ENCODE data around the gene BCL7B. TPM values are rescaled to one million over a fixed set of nuclear protein-coding genes. Genes with fewer than 3 reads are reported as not detected.
"Not testable (repeated sequence)": the region's sequence is repeated elsewhere in the genome, so short reads cannot be mapped to it uniquely, and the experiment has no call there.

The BCL7B gene
- total and polyA plus RNA-seq, 2 donors from 2014 or later, result 55.4 to 67.3 TPM

- TF ChIP-seq, protein P1, sequence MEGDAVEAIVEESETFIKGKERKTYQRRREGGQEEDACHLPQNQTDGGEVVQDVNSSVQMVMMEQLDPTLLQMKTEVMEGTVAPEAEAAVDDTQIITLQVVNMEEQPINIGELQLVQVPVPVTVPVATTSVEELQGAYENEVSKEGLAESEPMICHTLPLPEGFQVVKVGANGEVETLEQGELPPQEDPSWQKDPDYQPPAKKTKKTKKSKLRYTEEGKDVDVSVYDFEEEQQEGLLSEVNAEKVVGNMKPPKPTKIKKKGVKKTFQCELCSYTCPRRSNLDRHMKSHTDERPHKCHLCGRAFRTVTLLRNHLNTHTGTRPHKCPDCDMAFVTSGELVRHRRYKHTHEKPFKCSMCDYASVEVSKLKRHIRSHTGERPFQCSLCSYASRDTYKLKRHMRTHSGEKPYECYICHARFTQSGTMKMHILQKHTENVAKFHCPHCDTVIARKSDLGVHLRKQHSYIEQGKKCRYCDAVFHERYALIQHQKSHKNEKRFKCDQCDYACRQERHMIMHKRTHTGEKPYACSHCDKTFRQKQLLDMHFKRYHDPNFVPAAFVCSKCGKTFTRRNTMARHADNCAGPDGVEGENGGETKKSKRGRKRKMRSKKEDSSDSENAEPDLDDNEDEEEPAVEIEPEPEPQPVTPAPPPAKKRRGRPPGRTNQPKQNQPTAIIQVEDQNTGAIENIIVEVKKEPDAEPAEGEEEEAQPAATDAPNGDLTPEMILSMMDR (IDR thresholded peaks at IDR 0.05; ENCODE audit: borderline replicate concordance, extremely low read depth, insufficient read depth), result no peak
- FAIRE-seq, result no peak
- Histone ChIP-seq H3K27ac (ENCODE audit: low read depth in 2 of 2, low read length in 2 of 2) (no peak overlapping the region), H3K4me1 (ENCODE audit: control insufficient read depth in 2 of 3, insufficient read depth in 2 of 3, low read depth in 1 of 3, low read length in 3 of 3) (no peaks in the 10 kb centered on the region), H3K27me3 (ENCODE audit: control insufficient read depth, insufficient read depth, low read length) (no peaks in the 10 kb centered on the region), H3K9me3 (ENCODE audit: control insufficient read depth in 2 of 3, insufficient read depth in 1 of 3, low read length in 3 of 3) (no peaks in the 10 kb centered on the region), H3K9ac (ENCODE audit: low read length in 3 of 3) (no peak overlapping the region), H3K4me3 (ENCODE audit: low read length in 3 of 3) (no peak overlapping the region), H3K36me3 (ENCODE audit: control insufficient read depth in 2 of 3, insufficient read depth in 3 of 3, low read length in 3 of 3) (peaks cover 0 to 44% (median 26%) of the 10 kb centered on the region in 3 donors)
- intact Hi-C loops (cut with DNase I), result no loop called here
- DNase-seq, result no peak
These were observed 20.4 kb downstream of the BCL7B start for GRCh38 chr7:73537051-73537450.

- H3K27me3 ChIP-seq (ENCODE audit: control insufficient read depth, insufficient read depth, low read length), result no peaks in the 10 kb centered on the region
- no peaks in the 10 kb centered on the region for H3K4me1 ChIP-seq (ENCODE audit: control insufficient read depth in 2 of 3, insufficient read depth in 2 of 3, low read depth in 1 of 3, low read length in 3 of 3)
- no peak for FAIRE-seq
- TF ChIP-seq, protein P1 (IDR thresholded peaks at IDR 0.05; ENCODE audit: borderline replicate concordance, extremely low read depth, insufficient read depth), result no peak
- no peak for DNase-seq
- no peaks in the 10 kb centered on the region for H3K9me3 ChIP-seq (ENCODE audit: control insufficient read depth in 2 of 3, insufficient read depth in 1 of 3, low read length in 3 of 3)
- intact Hi-C loops (cut with DNase I), result no loop called here
- H3K4me3 ChIP-seq (ENCODE audit: low read length in 3 of 3), result no peak overlapping the region
- H3K9ac ChIP-seq (ENCODE audit: low read length in 3 of 3), result no peak overlapping the region
- peaks cover 0 to 39% (median 25%) of the 10 kb centered on the region in 3 donors for H3K36me3 ChIP-seq (ENCODE audit: control insufficient read depth in 2 of 3, insufficient read depth in 3 of 3, low read length in 3 of 3)
- no peak overlapping the region for H3K27ac ChIP-seq (ENCODE audit: low read depth in 2 of 2, low read length in 2 of 2)
These were observed 21.0 kb downstream of the BCL7B start for GRCh38 chr7:73536479-73536878.

- intact Hi-C loops (cut with DNase I); H3K4me3 ChIP-seq (ENCODE audit: low read length in 3 of 3); H3K4me1 ChIP-seq (ENCODE audit: control insufficient read depth in 2 of 3, insufficient read depth in 2 of 3, low read depth in 1 of 3, low read length in 3 of 3); H3K27ac ChIP-seq (ENCODE audit: low read depth in 2 of 2, low read length in 2 of 2); H3K9ac ChIP-seq (ENCODE audit: low read length in 3 of 3); DNase-seq; FAIRE-seq; H3K9me3 ChIP-seq (ENCODE audit: control insufficient read depth in 2 of 3, insufficient read depth in 1 of 3, low read length in 3 of 3); H3K27me3 ChIP-seq (ENCODE audit: control insufficient read depth, insufficient read depth, low read length): not testable (repeated sequence)
- H3K36me3 ChIP-seq (ENCODE audit: control insufficient read depth in 2 of 3, insufficient read depth in 3 of 3, low read length in 3 of 3), result peaks cover 0 to 39% (median 25%) of the 10 kb centered on the region in 3 donors
These were observed 21.6 kb downstream of the BCL7B start for GRCh38 chr7:73535918-73536317.

DNA sequence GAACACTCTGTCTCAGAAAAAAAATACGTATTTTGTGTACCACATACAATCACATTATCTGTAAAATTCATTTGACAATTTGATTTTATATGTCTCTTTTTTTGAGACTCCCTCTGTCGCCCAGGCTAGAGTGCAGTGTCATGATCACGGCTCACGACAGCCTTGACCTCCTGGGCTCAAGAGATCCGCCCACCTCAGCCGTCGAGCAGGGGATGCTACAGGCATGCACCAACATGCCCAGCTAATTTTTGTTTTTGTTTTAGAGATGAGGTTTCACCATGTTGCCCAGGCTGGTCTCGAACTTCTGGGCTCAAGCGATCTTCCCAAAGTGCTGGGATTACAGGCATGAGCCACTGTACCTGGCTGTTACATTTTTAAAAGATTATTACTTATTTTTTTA lies 23.7 kb downstream of the BCL7B start:
- FAIRE-seq (no peak), DNase-seq (no peak)
- Histone ChIP-seq H3K9ac (ENCODE audit: low read length in 3 of 3) (no peak overlapping the region), H3K27ac (ENCODE audit: low read depth in 2 of 2, low read length in 2 of 2) (no peak overlapping the region), H3K4me3 (ENCODE audit: low read length in 3 of 3) (no peak overlapping the region), H3K9me3 (ENCODE audit: control insufficient read depth in 2 of 3, insufficient read depth in 1 of 3, low read length in 3 of 3) (no peaks in the 10 kb centered on the region), H3K36me3 (ENCODE audit: control insufficient read depth in 2 of 3, insufficient read depth in 3 of 3, low read length in 3 of 3) (peaks cover 0 to 27% (median 17%) of the 10 kb centered on the region in 3 donors), H3K4me1 (ENCODE audit: control insufficient read depth in 2 of 3, insufficient read depth in 2 of 3, low read depth in 1 of 3, low read length in 3 of 3) (no peaks in the 10 kb centered on the region), H3K27me3 (ENCODE audit: control insufficient read depth, insufficient read depth, low read length) (no peaks in the 10 kb centered on the region)
- intact Hi-C loops (cut with DNase I), result no loop called here
- TF ChIP-seq, protein P1 (IDR thresholded peaks at IDR 0.05; ENCODE audit: borderline replicate concordance, extremely low read depth, insufficient read depth), result no peak
